Urothelium cell line (cell line): ENCODE data around the gene BID.

Source experiments
- DNase-seq: peaks from one replicate; pipeline ENCODE4 v3.0.0; 2011; ENCODE audit warnings: low spot score, mixed read lengths
- FAIRE-seq: peaks from 2 replicates; lab custom pipeline; 2011; peaks lifted over from hg19 to GRCh38; lab: Jason Lieb, UNC

Gene BID

GRCh38 chr22:17803609-17804270 lies 29.5 kb upstream of the BID start:
- DNase-seq, result no peak
- FAIRE-seq, result no peak

DNA sequence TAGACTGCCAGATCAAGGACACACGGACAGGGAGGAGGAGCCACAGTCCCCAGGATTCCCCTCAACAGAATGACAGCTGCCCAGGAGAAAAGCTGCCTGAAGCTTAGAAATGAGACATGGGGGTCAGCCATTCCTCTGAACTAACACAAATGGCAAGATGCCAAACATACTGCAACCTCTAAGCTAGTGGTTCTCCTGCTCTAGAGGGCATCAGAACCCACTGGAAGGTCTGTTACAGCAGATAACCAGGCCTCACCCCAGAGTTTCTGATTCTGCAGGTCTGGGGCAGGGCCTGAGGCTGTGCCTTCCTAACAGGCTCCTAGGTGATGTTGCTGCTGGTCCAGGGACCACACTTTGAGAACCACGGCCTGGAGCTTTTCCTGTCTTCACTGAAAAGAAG lies 28.6 kb upstream of the BID start:
- DNase-seq (no peak), FAIRE-seq (no peak)

DNA sequence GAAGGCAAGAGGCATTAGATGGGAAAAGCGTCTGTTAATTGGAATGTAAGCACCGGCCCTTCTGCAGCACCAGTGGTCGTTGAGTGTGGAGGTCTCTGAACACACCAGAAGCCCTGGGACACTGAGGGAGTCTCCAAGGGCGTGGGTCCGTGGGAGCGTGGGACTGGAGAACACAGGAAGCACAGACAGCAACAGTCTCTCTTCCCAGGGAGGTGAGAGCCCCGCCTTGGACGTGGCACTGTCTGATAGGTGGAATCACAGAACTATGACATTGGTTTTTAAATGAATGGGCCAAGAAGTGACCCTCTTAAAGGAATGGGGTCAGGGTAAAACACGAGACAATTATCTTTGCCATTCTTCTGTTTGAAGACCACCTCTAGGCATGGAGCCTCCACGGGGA lies 28.1 kb upstream of the BID start:
- DNase-seq (no peak), FAIRE-seq (no peak)

DNA sequence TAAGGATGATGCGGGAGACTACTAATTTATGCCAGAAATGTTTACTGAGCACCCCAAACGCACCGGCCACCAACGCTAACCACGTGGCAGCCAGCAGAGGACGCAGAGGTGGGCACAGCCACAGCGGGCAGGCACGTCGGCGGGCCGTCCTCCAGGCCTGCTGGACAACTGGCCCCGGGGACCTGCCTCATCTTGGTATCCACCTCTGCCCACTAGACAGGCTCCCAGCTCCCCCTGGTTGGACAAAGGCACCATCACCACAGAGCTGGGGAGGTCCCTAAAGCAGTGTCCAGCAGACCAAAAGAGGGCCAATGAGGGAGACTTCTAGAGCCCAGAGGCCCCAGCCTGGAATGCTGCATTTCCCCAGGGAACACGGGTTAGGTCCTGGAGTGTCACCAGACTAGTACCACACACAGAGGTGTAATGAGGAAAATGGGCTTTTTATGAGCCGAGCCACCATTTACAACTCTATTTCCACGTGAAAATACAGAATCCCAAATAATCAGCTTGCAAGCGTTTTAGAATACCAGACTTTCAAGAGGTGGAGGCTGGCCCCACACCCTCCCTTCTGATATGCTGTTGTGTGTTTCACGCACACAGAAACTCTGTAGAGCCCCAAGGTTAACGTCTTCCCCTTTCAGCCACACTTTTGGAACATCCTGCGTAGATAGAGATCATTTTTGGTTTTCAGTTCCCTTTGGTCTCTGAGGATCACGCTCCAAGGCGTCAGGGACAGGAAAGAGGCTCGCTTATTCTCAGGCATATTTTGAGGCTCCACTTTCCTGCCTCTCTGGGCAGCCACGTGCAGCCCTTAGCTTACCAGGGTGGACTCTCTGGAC lies 23.7 kb upstream of the BID start:
- no peak for FAIRE-seq
- DNase-seq, result no peak

GRCh38 chr22:17796695-17797094 lies 22.4 kb upstream of the BID start:
- no peak for FAIRE-seq
- no peak for DNase-seq

DNA sequence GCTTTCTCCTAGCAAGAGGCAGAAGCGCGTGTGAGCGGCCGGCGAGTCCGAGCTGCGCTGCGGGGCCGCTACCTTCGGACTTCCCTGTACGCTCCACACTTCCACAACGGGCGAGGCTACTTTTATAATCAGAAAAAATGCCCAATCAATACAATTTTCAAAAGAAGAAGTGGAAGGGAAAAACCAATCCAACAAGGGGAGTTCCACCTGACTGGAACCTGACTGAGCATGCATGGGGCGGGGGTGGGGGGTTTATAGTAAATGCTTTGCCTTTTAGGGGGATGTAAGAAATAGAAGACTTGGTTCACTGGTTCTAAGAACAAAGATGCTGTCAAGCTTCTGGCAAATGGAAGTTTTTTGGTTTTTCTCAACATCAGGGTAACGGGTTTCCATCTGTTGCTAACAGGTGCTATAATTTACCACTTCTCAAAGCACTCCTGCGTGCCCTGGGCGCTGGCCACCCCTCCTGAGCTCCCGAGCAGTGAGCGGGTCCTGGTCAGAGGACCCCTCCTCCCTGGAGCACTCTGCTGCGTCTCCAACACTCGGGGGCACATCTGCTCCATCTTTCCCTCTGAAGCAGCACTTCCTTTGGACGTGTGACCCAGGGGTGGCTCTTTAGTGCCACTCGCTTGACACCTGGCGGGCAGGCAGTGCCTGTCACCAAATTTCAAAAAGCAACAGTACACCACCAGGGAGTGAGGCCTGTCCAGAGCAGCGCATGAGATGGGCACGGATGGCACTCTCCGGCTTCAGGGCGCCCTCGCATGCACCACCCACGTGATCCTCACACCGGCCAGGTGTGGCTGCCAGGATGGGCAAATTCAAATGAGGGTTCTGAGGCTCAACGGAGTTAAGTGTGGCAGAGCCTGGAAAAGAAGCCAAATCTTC lies 21.6 kb upstream of the BID start:
- FAIRE-seq (no peak), DNase-seq (no peak)

DNA sequence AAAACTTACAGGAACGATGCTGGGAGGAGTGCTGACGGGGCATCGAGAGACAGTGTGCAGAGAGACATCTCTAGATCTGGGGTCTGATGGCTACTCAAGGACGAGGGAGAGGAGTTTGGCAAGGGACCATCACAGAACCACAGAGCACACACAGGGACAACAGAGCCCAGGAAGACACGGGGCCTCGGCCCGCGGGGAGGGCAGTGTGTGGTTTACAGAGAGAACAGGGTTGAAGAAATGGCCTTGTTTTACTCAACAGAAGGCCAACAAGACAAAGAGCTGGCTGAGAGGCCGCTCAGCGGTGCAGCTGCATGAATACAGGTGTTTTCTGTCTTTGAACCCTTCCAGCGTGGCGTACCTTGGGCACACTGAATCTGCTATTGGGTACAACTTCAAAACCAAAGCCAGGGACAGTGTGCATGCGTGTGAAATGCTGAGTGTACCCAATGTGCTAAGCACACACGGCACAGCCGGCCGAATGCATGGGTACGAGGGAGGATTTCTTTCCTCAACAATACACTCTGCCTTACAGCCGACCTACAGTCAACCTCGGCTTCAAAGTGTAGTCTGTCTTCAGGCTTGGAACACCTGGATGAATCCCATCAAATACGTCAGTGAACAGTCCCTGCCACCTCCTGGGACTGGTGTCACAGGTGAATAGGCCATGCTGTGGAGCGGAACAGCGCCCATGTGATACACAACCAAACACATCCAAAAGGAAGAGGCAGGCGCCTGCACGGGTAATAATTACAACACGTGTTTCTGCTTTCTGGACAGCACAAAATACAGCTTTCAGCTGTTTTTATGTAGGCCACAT lies 20.7 kb upstream of the BID start:
- FAIRE-seq, result no peak
- no peak for DNase-seq

DNA sequence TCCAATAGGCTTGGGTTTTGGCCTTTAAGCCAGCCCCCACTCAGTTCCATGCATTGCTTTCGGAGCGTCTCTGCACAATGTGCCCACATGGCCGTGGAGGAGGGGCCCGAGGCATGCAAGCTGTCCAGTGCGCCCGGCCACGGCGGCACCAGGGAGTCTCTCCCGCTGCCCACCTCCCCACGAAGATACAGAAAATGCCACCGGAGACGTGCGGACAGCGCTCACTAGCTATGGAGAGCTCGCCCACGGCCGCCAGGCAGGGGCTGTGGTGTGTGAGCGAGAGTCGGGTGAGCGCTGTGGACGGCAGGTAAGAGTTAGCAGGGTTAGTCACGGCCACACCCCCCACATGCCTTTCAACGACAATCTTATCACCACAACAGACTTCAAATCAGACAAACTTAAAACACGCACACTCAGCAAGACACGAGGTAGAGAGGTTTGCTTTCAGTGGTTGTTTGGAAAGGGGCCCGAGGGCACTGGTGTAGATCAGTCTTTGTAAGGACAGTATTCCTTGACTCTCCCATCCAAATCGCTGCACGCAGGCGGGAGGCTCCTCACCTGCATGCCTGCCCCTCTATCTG lies 18.7 kb upstream of the BID start:
- no peak for FAIRE-seq
- no peak for DNase-seq

DNA sequence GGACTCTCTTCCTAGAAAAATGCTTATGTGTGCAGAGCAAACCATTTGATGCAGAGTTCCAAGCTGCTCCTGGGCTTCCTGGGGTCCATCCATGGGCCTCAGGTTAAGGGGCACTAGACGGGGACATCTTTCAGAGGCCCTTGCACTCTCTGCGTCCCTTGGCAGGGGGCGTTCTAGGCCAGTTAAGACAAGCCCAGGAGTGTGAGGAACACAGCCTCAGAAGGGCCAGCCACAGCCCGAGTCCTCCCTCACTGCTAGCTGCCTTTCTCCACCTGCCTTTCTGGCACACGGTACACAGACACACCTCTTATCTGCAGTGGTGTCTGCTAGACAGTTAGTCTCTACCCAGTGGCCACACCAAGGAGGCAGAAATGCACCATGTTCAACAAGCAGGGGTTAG lies 18.0 kb upstream of the BID start:
- DNase-seq (no peak), FAIRE-seq (no peak)

- DNase-seq (no peak), FAIRE-seq (no peak)
Observed at GRCh38 chr22:17791196-17791595, 16.9 kb upstream of the BID start.

- DNase-seq (no peak), FAIRE-seq (no peak)
Observed at GRCh38 chr22:17789379-17790200, 15.3 kb upstream of the BID start.

DNA sequence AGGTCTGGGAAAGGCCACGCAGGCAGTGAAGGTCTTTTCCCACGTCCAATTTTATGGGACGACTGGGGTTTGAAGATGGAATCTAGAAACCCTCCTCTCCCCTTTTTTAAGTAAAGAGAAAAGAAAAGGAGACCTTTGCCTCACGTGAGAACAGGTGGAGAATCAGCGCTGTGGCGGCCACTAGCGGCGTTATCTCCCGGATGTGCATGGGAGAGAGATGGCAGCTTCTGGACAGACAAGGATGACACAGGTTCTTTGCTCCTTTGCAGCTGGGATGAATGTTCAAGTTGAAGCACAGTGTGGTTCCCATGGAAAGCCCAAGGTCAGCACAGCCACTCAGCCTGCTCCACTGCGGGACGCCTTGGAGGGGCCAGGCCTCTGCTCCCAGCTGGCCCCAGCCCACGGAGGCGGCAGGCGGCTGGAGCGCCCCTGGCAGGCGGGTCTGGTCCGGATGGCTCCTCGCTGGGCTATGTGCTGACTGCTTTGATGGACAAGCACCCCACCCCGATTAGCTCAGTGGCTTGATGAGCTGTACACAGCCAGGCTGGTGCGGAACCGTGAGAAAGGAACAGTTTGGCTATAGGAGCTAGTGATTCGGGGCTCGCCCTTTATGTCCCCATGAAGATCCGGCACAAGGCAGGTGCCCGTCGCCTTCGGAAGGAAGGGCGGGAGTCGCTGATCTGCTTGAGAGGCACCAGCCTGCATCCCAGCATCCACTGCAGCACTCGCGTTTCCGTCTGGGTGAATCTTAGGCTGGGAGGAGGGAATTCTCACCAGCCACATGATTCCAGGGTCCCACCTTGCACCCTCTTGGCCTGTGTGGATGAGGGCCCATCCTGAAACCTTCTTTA lies 14.5 kb upstream of the BID start:
- DNase-seq (no peak), FAIRE-seq (no peak)

GRCh38 chr22:17787716-17788330 lies 13.6 kb upstream of the BID start:
- DNase-seq (no peak), FAIRE-seq (no peak)

GRCh38 chr22:17787241-17787640 lies 13.0 kb upstream of the BID start:
- no peak for DNase-seq
- no peak for FAIRE-seq

DNA sequence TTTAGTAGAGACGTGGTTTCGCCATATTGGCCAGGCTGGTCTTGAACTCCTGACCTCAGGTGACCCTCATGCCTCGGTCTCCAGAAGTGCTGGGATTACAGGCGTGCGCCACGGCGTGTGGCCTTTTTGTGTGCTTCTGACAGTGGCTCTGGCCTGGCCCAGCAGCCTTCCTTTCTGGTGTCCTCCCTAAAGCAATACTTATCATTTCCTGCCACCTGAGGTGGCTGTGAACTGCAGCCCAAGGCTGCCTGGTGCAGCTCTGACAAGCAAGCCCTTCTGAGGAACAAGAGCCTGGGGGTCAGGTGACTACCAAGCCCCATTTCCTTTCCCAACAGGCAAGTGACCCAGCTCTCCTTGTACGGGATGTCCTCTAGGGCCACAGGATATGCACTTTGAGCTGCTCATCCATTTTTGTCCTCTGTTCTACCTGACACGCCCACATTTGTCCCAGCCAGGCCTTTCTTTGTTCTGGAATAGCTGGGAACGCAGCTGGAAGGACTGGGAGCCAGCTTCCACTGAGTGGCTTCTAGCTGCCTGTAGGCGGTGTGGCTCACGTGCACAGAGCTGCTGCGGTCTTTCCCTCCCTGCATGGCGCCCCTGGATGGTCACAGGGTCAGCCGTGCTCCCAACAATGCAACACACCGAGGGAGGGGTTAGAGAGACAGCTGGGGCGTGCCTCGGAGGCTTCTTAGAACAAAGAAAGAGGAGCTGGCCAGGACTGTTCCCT lies 12.3 kb upstream of the BID start:
- FAIRE-seq (no peak), DNase-seq (no peak)

DNA sequence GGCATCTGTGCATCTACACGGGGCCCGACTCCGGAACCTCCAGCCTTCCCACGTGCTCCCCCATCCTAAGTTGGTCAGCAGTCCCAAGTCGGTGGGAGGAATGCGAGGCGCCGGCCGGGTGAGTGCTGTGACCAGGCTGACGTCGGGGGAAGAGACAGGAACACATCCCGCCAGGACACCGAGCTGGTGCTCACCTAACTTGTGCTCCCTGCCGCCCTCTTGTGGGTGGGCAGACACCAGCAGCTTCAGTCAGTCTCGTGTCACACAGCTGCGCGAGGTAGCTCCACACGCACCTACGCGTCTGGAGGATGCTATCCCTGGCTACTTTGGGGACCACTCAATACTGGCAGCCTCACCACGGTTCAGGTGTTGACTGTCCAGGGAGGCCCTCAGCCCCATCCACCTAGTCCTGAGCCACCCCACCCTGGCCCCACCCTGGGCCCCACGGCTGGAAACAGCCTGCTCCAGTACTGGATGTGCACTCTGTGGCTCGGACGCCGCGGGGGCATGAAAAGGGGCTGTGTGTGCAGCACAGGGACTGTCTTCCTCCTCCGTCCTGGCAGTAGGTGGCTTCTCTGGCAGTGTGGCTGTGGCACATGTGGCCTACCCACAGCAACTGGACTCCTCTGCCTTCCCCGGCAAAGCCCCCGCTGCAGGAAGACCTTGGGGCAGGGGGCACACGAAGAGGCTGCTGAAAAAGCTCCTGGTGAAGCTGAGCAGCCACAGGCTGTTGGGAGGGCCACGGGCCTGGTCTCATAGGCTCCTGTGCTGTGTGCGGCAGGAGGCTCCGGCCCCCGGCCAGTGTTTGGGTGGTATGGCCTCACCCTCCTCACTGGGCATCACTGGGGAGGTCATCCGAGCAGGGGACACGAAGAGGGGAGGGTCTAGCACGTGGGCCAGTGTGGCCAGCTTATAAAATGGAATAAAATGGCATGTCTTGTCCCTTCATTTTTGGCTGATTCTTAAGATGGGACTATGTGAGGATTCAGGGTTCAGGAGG lies 11.2 kb upstream of the BID start:
- DNase-seq (peak; percentile 69), FAIRE-seq (peak; percentile 32)
